Heart left ventricle (tissue), 16 donors: ENCODE measurements around the gene TMEM225. TPM values are rescaled to one million over a fixed set of nuclear protein-coding genes. Genes with fewer than 3 reads are reported as not detected.

Experiments
- ATAC-seq, 4 donors: fragments of 200-7000 bp; cut with Tn5 transposase; one replicate each; pipeline ENCODE4 v1.9.1; 2020 to 2022; ENCODE audit warnings: moderate library complexity in 4 of 4, mild to moderate bottlenecking in 3 of 4, moderate number of reproducible peaks in 1 of 4
- DNase-seq, 5 donors: peaks; one replicate each; pipeline ENCODE4 v3.0.0-alpha.2; 2020
- H3K27ac ChIP-seq, 12 donors: fragments of 200-600 bp; sonication (generic) in 4 of 12; one replicate each; pipeline versions ENCODE4 v1.5.0 to v1.8.0; 2016 to 2022; ENCODE audit warnings: mild to moderate bottlenecking in 2 of 12
- H3K27me3 ChIP-seq, 9 donors: fragments of 200-600 bp; sonication (generic) in 2 of 9; one replicate each; pipeline versions ENCODE4 v1.5.1 to v1.8.0; 2016 to 2022; ENCODE audit warnings: mild to moderate bottlenecking in 3 of 9
- H3K36me3 ChIP-seq, 9 donors: fragments of 200-600 bp; sonication (generic) in 2 of 9; one replicate each; pipeline versions ENCODE4 v1.5.0 to v1.8.0; 2018 to 2022; ENCODE audit warnings: mild to moderate bottlenecking in 2 of 9
- H3K4me1 ChIP-seq, 12 donors: fragments of 200-600 bp; sonication (generic) in 4 of 12; one replicate each; pipeline versions ENCODE4 v1.5.0 to v1.8.0; 2016 to 2022; ENCODE audit warnings: mild to moderate bottlenecking in 3 of 12
- H3K4me3 ChIP-seq, 12 donors: fragments of 200-600 bp; sonication (generic) in 4 of 12; one replicate each; pipeline versions ENCODE4 v1.5.0 to v1.8.0; 2017 to 2022; ENCODE audit warnings: mild to moderate bottlenecking in 9 of 12, moderate library complexity in 4 of 12
- H3K9me3 ChIP-seq, 12 donors: fragments of 200-600 bp; sonication (generic) in 4 of 12; one replicate each; pipeline versions ENCODE4 v1.5.0 to v1.8.0; 2016 to 2022; ENCODE audit warnings: mild to moderate bottlenecking in 1 of 12
- CTCF ChIP-seq, 12 donors: fragments of 200-600 bp; sonication (generic) in 4 of 12; IDR thresholded peaks; one replicate each; pipeline versions ENCODE4 v1.5.0 to v1.8.0; 2018 to 2022; ENCODE audit warnings: antibody characterized with exemption in 12 of 12, mild to moderate bottlenecking in 5 of 12
- POLR2A ChIP-seq, 2 donors: fragments of 450-650 bp; IDR thresholded peaks; one replicate each; pipeline ENCODE4 v1.6.1; 2017; ENCODE audit warnings: antibody characterized with exemption in 2 of 2, mild to moderate bottlenecking in 2 of 2, moderate library complexity in 2 of 2
- WGBS, 4 donors: extraction: QIAGEN DNeasy Blood & Tissue Kit in 2 of 4; methylation state at CpG; one replicate each; pipeline versions ENCODE4 v1.1.5 to v1.1.7; 2013 to 2018; 5-methylcytosine and 5-hydroxymethylcytosine counted together
- intact Hi-C, 10 donors: fragments of 100-400 bp; cut with DNase I; formaldehyde crosslinking; loops; one replicate each; pipeline versions ENCODE4 v1.11.1 to v1.14.2; 2022
- polyA plus RNA-seq, 2 donors: library from polyadenylated mRNA; stranded (reverse); fragments of 200-250 nt; gene quantifications; one replicate each; pipeline ENCODE4 v1.2.3, GENCODE V29; 2013
- total RNA-seq, 9 donors: library from RNA; depleted of rRNA in 2 of 9; stranded (reverse); fragments of >200 nt in 2 of 9; fragmentation: NEBNext Ultra II Directional in 3 of 9; extraction: Animal tissue kit (Norgen Biotek cat#: 25700) in 3 of 9; gene quantifications; one replicate each; pipeline versions ENCODE4 v1.1.0 to v1.2.4, GENCODE V29; 2016 to 2023
- donor health status: ischemic (EF 13 %, LVEDD 7.1; RV severe dilation, severe dysfunction).
- donor health status: healthy with polysubstance abuse.
- donor health status: DM: no; HTN: yes; CAD: no.
- donor health status: DM: no; HTN: no; CAD: no.
- donor health status: ischemic (EF 25% LVEDD 6.9; RV normal size, moderate dysfunction).
- donor health status: ischemic (EF 25% LVEDD 5.7; RV mildly dilated, moderate dysfunction).
- donor health status: healthy.
- donor health status: DM: yes; HTN: yes; CAD: no.
- donor health status: ischemic (EF 35%, LVEDD 5.7; RV mildly dilated, moderate dysfunction).
- donor health status: nonischemic (EF 11% LVEDD 7.7; RV severe dilation, severe dysfunction).
- donor health status: DM: yes; HTN: yes; CAD: no.
- donor health status: PGD.
- donor health status: ischemic (EF 29% LVEDD 5.4; RV normal size, mild dysfunction).
- donor health status: nonischemic (EF 23%, LVEDD 6.1; RV moderate dilation, normal function).

TMEM225 gene
- total and polyA plus RNA-seq, 11 donors, result not detected

GRCh38 chr11:123904932-123905331 lies 19.5 kb upstream of the TMEM225 start:
- intact Hi-C loops, result no loop called here
- Histone ChIP-seq H3K4me1 (no peaks in the 10 kb centered on the region), H3K36me3 (no peaks in the 10 kb centered on the region), H3K9me3 (no peaks in the 10 kb centered on the region), H3K27ac (no peak overlapping the region), H3K27me3 (peaks cover 0 to 4% (median 0%) of the 10 kb centered on the region in 9 donors), H3K4me3 (no peak overlapping the region)
- WGBS, 4 donors, result 65 to 69% (median 66%) methylated on average over 3 of the region's 3 CpGs
- no peak for DNase-seq
- no peak for ATAC-seq
- no peak for TF ChIP-seq POLR2A (IDR thresholded peaks at IDR 0.05)
- no peak for TF ChIP-seq CTCF (IDR thresholded peaks at IDR 0.05)

GRCh38 chr11:123903932-123904331 lies 18.5 kb upstream of the TMEM225 start:
- Histone ChIP-seq H3K27ac (no peak overlapping the region), H3K27me3 (peaks cover 0 to 4% (median 0%) of the 10 kb centered on the region in 9 donors), H3K36me3 (no peaks in the 10 kb centered on the region), H3K4me3 (no peak overlapping the region), H3K9me3 (no peaks in the 10 kb centered on the region), H3K4me1 (no peaks in the 10 kb centered on the region)
- DNase-seq (no peak), ATAC-seq (no peak)
- WGBS, 4 donors, result 77 to 86% (median 83%) methylated on average over 2 of the region's 2 CpGs
- intact Hi-C loops, result no loop called here
- TF ChIP-seq POLR2A (IDR thresholded peaks at IDR 0.05) (no peak), CTCF (IDR thresholded peaks at IDR 0.05) (no peak)

GRCh38 chr11:123901867-123902266 lies 16.4 kb upstream of the TMEM225 start, which contains the start of gene OR8D4:
Gene OR8D4 (plus strand): TSS chr11:123902167. CDS start chr11:123906432, 4,265 bp downstream.
- TF ChIP-seq CTCF (IDR thresholded peaks at IDR 0.05), result no peak
- TF ChIP-seq POLR2A (IDR thresholded peaks at IDR 0.05), result no peak
- intact Hi-C loops, result no loop called here
- Histone ChIP-seq H3K27me3 (peaks cover 0 to 4% (median 0%) of the 10 kb centered on the region in 9 donors), H3K4me3 (no peak within 1 kb of the TSS), H3K36me3 (no peaks in the 10 kb centered on the region), H3K27ac (no peak within 1 kb of the TSS), H3K9me3 (no peaks in the 10 kb centered on the region), H3K4me1 (no peaks in the 10 kb centered on the region)
- DNase-seq (no peak), ATAC-seq (no peak)
- 83 to 97% (median 91%) methylated on average over 1 of the region's 1 CpG for WGBS, 4 donors

DNA sequence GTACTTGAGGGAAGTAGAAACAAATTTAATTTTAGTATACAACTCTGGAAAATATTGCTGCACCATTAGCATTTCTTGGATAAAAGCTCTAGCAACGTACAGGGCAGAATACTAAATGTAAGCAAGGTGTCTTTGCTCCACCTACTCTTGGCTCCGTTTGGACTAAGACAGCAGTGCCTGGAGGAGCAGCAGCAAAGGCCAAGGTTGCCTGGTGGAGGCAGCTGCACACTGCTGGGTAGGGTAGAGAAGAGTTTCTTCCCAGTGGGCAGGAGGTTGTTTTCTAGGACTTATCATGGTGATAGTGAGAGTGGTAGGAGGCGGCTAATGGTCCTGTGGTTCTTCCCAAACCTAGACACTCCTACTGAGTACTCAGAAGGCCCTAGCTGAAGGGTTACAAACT lies 14.3 kb upstream of the TMEM225 start:
- no peak for TF ChIP-seq CTCF (IDR thresholded peaks at IDR 0.05)
- TF ChIP-seq POLR2A (IDR thresholded peaks at IDR 0.05), result no peak
- WGBS, 4 donors, result 49 to 75% (median 65%) methylated on average over 3 of the region's 3 CpGs
- DNase-seq, result no peak
- Histone ChIP-seq H3K4me1 (no peaks in the 10 kb centered on the region), H3K9me3 (no peaks in the 10 kb centered on the region), H3K27ac (no peak overlapping the region), H3K36me3 (no peaks in the 10 kb centered on the region), H3K4me3 (no peak overlapping the region), H3K27me3 (peaks cover 0 to 4% (median 0%) of the 10 kb centered on the region in 9 donors)
- intact Hi-C loops, result no loop called here
- ATAC-seq, result no peak
